NCI-H2081 treated with DMSO at 0.1 percent for 48 hours (cell line): Measurements from ENCODE around the gene DOK7.

Experiments
- DNase-seq: peaks from one replicate; lab custom pipeline; 2025; lab: John Stamatoyannopoulos, UW

DOK7 gene

DNA sequence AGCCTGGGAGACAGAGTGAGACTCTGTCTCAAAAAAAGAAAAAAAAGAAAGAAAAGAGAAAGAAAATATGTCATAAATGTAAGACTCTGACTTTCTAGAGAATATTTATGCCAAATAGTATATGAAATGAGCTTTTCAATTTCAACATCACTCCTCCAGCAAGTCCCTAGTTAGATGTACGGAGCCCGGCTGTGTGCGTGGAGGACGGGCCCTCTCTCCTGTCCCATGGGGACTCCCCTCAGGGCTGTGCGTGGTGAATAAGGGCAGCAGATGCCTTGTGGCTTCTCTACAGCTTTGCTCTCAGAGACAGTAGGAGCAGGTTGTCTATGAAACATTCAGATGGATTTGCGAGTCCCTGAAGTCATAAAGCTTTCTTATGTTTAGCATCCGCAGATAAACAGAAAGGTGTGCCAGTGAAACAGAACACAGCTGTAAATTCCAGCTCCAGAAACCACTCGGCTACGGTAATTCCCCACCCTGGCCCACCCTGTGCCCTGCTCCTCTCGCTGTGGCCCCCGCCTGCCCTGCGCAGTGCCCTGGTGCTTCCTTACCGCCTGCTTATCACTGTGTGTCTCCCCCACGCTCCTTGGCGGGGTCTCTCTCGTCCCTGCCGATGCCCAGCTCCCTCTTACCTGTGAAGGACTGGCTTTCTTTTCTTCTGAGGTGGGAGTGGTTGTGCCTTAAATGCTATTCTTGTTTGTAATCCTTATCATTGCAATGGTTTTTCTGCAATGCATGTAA lies 35.2 kb upstream of the DOK7 start:
- no peak for DNase-seq

DNA sequence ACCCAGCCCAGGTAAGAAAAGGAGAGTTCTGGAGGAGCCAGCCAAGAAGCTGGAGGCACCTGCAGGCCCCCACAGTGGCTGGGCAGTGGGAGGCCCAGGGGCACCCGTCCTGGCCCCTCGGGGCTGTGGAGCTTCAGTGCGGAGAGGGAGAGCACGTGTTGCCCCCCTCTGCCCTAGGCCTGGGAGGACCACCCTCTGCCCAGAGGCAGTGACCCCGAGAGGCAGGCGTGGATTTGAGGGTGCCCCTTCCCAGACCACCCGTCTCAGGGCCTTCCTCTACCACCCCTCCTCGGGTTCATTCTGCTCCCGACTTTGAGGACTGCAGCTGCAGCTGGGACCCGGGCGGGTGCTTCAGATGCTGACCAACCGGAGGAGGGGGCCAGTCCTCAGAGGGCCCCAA lies 33.5 kb upstream of the DOK7 start:
- no peak for DNase-seq

DNA sequence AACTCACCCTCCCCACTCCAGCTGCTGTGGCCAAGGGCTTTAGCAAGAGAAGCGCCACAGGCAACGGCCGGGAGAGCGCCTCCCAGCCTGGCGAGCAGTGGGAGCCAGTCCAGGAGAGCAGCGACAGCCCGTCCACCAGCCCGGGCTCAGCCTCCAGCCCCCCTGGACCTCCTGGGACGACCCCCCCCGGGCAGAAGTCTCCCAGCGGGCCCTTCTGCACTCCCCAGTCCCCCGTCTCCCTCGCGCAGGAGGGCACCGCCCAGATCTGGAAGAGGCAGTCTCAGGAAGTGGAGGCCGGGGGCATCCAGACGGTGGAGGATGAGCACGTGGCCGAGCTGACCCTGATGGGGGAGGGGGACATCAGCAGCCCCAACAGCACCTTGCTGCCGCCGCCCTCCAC lies 32.6 kb upstream of the DOK7 start:
- no peak for DNase-seq

DNA sequence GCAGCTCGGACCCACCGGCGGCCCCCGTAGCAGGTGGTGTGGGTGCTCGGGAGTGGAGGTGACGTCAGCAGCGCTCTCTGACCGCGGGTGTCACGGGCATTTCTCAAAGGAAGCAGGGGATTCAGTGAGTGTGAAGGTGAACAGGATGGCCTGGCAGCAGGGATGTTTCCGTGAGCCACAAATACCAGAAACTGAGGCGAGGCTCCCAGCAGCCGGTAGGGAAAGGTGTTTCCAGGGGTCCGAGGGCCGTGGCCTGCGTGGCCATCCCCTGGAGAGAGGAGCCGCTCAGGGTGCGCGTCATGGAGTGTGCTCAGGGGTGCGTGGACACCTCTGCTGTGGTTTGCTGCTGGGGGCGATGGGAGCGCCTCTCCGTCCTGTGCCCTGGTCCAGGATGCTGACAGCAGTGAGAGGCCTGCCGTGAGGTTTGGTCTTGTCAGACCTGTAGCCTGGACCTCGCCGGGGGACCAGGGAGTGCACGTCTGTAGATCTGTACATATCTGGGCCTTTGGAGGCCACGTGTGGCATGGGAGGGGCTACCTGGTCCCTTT lies 31.6 kb upstream of the DOK7 start:
- DNase-seq, result no peak

DNA sequence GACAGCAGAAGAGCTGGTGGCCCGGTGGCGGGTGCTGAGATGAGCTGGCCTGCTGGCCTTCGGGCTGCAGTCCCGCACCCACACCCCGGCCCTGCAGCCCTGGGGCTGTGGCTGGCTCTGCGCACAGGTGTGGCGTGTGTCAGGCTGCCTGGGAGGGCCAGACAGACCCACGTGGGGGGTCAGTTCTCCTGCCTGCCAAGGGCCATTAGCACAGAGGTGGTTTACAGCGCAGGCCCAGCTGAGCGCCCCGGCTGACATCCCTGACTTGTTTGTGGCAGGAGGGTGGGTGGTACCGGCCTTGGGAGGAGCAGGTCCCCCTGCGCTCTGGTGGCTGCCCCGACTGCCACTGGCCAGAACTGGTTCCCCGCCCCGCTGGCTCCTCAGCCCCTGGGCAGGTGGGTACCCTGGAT lies 30.7 kb upstream of the DOK7 start:
- DNase-seq, result no peak

DNA sequence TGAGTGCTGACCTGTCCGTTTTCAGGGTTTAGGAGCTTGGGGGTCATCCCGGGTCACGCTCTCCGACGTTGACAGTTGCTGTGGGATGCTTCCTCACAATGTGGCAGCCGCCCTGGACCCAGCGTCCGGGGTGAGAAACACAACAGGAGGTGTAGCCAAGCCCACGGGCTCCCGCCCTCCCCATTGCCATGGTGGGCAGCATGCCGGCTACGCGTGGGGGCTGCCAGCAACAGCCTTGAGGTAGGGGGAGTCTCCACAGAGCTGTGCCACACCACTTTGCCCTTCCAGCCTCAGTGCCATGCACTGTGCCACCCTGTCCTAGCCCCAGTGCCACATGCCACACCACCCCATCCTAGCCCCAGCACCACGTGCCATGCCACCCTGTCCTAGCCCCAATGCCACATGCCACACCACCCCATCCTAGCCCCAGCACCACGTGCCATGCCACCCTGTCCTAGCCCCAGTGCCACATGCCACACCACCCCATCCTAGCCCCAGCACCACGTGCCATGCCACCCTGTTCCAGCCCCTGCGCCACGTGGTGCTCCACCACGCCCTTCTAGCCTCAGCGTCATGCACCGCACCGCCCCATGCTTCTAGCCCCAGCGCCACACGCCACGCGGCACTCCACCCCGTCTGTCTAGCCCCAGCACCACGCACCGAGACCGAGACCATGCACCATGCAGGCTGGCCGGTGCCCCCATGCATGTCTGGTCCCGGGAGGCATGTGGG lies 29.8 kb upstream of the DOK7 start:
- no peak for DNase-seq

DNA sequence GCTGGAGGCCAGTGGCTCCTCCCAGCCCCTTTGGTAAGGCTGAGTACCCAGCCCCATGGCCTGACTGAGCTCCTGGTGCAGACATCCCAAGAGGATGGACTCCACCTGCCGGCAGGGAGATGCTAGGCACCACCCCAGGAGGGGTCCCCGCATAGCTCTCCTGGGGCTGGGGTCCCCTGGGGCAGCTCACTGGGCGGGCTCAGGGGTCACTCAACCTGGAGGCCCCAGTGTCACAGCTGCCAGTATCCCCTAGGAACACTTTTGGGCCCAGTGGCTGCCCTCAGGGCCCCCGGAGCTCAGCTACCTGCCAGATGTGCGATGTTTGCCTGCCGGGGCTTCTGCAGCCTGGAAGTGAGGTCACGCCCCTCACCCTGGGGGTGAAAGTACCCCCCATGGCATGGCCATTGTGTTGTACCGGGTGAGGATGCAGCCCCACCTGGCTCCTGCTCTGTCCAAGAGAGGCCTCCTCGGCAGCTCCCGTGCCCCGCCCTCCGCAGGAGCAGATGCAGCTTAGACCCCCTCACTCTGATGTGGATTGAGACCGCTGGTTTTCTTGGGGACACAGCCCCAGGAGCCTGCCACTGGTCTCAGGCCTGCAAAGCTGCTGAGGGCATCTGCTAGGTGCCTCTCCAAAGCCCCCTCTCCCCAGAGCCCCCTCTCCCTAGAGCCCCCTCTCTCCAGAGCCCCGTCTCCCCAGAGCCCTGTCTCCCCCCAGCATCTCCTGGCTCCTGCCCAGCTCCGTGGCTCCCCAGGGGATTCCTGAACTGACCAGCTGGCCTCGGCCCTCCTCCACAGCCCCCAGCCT lies 28.0 kb upstream of the DOK7 start:
- DNase-seq, result no peak

DNA sequence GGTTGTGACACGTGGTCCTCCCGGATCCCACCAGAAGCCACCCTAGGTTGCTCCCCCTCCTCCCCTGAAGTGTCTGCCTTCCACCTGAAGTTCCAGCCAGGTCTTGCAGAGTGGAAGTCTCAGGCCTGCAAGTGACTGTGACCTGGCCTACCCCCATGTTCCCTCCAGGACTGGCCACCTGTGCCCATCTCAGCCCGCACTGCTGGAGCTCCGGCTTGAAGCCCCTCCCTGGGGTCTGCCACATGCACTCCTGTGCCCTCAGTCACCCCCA lies 27.5 kb upstream of the DOK7 start:
- DNase-seq, result no peak

DNA sequence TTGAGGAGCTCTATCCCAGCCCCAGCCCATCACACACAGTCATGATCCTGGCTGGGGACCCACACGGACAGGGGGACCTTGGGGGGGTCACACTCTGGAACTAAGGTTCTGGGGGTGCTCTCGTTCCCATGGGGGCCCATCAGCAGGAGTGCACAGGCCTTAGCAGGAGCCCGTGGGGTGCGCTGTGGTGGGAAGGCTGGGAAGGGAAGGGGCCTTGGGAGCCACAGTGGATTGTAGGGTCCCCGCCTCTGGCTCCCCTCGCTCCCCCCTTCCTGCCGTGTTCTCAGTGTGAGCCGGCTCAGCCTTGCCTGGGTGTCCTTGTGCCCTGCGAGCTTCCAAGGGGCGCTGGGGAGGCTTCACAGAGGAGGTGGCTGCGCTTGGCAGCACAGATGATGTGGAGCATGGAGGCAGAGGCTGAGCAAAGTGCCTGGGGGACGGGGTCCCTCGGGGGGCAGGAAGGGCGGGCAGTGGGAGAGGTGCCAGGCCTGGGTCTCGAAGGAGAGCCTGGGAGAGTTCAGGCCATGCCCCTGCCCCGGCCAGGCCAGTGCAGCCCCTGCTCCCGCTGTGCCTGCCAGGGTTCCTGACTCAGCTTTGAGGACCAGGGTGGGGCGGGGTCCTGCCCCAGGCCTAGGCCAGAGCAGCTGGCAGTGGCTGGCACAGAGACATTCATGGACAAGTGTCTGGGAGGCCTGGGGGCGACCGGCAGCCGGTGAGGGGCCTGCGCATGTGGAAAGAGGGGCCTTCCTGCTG lies 26.9 kb upstream of the DOK7 start:
- DNase-seq, result no peak

DNA sequence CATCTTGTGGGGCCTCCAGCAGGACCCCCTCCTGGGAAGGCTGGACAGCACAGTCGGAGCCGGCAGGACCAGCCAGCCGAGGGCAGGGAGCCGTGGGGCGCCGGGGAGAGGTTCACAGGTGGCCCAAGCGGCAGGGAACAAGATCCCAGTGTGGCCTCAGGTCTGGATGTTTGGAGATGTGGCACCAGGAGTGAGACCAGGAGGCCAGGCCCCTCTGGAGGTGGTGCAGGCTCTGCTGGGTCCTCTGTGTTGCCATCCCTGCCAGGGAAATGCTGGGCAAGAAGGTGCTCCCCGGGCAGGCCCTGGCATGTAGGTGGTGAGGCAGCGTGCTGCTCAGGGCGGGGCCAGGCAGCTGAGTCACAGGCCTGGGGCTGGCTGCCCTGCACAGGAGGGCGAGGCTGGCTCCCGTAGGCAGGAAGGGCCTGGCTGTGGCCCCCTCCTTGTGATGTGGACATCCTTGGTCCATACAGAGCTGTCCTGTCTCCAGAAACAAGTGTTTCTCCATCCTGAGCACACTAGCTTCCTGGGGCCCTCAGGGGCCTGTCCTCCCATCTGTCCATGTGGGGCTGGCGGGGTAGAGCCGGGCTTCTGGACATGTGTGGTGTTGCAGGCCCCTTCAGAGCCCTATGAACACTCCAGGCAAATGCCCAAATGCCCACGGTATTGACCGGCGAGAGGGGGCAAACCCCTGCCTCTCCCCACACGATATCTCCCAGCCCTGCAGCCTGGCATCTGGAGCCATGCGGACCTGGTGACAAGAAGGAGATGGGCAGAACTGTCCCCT lies 26.1 kb upstream of the DOK7 start:
- DNase-seq, result no peak

DNA sequence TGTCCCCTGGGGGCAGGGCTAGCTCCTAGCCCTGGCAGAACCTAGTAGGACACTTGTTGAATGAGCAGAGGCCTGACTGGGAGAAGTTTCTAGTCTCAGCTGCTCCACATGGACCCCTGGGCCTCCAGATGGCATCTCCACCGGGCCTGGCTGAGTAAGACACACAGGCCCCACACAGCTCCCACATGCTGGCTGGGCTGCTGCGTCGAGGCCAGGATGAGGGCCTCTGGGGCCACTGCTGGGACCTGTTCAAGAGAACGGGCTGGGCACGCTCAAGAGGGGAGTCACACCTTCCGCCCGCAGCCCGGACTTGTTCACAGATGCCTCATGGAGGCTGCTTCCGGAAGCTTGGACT lies 25.5 kb upstream of the DOK7 start:
- DNase-seq, result no peak

DNA sequence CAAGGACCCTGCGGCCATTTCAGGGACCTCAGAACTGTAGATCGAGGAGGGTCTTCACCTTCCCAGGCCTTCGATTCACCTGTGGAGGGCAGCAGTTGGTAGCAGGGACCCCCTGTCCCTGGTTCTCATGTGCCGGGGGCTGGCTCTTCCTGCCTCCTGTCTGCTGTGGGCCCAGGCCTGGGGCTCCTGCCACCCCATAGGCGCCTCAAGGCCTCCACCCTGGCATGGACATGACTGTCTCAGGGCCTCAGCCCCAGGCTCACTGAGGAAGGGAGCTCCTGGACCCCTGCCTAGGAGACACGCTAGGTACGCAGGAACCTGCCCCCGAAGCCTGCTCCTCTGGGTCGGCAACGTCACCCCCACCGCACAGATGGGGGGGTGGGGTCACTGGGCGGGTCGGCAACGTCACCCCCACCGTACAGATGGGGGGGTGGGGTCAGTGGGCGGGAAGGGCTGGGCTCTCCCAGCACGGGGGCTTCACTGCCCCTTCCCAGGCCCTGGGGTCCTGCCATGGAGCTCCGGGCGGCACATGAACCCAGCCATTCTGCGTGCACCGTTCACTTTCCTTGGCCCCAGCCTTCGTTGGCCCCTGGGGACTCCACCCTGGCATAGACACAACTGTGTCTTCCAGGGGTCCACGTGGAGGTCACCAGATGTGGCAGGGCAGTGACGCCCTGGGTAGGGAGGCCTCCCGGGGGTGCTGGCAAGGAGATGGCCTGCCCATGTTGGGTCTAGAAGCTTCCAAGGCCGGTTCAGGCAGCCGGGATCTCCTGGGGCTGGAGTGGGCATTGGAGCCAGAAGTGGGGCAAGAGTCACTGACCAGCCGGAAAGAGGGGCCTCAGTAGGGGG lies 24.9 kb upstream of the DOK7 start:
- DNase-seq, result no peak

DNA sequence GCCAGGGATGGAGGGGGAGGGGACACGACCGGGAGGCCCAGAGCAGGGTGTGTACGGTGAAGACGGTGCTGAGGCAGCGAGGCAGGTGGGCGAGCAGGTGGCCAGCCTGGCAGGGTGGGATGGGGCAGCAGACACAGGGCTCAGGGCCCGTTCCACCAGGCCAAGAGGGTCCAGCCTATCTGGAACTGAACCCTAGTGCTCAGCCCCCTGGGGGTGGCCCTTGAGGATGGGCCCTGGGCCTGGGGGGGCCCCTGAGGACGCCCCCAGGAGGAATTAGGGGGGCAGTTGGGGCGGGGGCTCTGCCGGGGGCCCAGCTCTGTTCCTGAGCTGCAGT lies 24.3 kb upstream of the DOK7 start:
- DNase-seq, result no peak

DNA sequence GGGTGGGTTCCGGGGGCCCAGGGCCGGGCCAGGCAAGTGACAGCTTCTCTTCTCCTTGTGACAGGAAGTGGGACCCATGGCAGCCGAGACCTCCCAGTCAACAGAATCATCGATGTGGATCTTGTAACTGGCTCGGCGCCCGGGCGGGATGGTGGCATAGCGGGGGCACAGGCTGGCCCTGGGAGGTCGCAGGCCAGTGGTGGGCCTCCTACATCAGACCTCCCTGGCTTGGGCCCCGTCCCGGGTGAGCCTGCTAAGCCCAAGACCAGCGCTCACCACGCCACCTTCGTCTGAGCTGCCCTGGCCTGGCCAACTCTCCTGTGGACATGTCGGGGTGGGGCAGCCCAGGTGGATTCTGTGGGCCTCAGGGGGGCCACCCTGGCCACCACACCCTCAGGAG lies 23.7 kb upstream of the DOK7 start:
- DNase-seq, result no peak

DNA sequence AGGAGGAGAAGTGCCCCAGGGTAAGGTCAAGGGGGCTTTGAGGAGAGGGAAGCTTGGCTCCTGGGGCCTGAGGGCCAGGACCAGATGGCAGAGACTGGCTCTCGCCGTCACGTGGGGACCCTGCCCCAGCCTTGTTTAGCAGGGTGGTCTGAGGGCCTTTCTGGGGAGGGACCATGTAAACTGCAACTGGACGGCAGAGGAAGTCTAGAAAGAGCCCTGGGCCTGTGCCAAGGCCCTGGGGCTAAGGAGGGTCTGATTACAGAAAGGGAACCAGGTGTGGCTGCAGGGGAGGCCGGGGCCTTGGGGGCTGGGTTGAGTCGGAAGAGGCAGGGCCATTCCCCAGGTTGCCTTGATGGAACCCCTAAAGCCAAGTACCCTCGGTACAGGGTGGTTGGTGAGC lies 23.1 kb upstream of the DOK7 start:
- DNase-seq, result no peak

DNA sequence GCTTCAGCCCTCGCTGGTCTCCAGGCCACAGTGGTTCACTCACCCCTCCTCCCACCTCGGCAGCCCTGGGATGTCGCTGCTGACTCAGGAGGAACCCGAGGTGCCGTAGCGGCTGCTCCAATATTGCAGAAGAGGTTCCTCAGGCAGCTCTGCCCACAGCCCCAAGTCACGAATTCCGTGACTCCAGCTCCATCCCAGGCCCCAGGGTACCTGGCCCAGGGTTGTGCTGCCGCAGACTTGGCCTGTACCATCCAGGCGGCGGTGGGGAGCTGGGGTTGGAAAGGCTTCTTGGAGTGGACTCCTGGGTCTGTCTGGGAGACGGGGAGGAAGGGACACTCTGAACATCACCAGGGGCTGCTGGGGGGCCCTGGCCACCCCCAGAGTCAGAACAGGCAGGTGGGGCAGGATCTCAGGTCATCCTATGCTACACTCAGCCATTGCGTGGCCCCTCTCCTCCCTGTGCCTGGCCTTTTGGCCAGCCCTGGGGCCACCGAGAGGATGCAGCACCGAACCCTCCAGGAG lies 22.1 kb upstream of the DOK7 start:
- DNase-seq, result no peak

DNA sequence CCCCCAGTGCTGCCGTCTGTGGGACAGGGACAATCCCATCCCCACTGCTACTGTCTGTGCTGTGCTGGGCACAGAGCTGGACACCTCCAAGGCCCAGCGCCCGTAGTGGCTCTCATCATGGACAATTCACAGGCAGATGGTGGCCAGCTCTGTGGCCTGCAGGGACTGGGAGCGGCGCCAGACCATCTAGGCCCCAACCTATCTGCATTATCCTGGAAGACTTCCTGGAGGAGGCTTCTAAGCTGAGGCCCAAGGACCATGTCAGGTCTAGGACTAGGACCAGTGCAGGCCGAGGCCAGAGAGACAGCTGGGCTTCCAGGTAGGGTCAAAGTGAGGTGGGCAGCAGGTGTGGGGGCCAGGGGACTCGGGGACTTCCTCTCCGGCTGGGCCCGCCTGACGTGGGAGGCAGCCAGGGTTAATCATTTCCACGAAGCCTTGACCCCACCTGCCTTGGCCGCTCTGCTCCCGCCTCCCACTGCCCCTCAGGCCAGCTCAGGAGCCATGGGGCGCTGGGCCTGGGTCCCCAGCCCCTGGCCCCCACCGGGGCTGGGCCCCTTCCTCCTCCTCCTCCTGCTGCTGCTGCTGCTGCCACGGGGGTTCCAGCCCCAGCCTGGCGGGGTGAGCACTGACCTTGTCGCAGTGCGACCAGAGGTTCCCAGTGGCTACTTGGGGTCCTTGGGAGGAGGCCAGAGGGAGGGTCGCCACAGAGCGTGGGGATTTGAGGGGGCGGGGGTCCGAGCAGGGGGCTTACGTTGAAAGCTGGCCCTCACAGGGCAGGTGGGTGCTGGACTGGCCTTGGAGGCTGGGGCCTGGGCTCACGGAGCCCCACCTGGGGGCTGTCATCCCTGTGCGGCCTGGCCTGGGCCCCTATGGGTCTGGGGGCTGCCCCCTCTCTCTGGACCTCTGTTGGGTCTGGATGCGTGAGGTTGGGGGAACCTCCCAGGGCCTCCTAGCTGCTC lies 21.3 kb upstream of the DOK7 start, which contains the start of gene HGFAC:
HGFAC (plus strand) TSS at position 468 of the 959 bp plus-strand sequence; CDS start at position 502, 34 bp downstream.
- no peak for DNase-seq

DNA sequence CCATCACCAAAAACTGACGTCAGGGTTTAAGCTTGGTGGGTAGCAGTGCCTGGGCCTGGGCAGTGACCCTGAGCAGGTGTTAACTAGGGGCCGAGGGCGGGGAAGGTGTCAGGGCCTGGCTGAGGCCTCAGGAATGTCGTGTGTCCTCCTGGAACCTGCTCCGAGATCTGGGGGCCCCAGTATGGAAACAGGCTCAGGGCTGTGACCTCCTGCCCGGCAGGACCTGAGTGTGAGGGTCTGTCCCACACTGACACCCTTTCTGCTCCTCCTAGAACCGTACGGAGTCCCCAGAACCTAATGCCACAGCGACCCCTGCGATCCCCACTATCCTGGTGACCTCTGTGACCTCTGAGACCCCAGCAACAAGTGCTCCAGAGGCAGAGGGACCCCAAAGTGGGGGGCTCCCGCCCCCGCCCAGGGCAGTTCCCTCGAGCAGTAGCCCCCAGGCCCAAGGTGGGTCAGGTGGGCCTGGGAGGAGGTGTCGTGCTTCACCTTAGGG lies 20.6 kb upstream of the DOK7 start:
- DNase-seq, result no peak
